Astrocyte of the cerebellum (primary cell): ENCODE measurements around the gene HSH2D.

Source experiments
- DNase-seq: peaks from one replicate; pipeline ENCODE4 v3.0.0-alpha.2; 2011; ENCODE audit warnings: low read depth
- H3K4me3 ChIP-seq: 2 replicates; pipeline ENCODE4 v1.5.1; 2011; ENCODE audit warnings: mild to moderate bottlenecking, low read depth, low read length, moderate library complexity
- in situ Hi-C: cut with HindIII; loops from 2 replicates; pipeline ENCODE4 v1.10.0; 2017; ENCODE audit warnings: low sequenced_read_pairs
- TF ChIP-seq, protein P1 (sequence below): IDR thresholded peaks from 2 replicates; pipeline ENCODE4 v1.5.1; 2012; ENCODE audit warnings: low read length, low read depth, moderate library complexity, mild to moderate bottlenecking; ENCODE audit errors: missing control alignments

Gene HSH2D

GRCh38 chr19:16155128-16155527, 11.6 kb downstream of the HSH2D start:
- no peak for DNase-seq
- in situ Hi-C loops: no loop called here
- TF ChIP-seq, protein P1, sequence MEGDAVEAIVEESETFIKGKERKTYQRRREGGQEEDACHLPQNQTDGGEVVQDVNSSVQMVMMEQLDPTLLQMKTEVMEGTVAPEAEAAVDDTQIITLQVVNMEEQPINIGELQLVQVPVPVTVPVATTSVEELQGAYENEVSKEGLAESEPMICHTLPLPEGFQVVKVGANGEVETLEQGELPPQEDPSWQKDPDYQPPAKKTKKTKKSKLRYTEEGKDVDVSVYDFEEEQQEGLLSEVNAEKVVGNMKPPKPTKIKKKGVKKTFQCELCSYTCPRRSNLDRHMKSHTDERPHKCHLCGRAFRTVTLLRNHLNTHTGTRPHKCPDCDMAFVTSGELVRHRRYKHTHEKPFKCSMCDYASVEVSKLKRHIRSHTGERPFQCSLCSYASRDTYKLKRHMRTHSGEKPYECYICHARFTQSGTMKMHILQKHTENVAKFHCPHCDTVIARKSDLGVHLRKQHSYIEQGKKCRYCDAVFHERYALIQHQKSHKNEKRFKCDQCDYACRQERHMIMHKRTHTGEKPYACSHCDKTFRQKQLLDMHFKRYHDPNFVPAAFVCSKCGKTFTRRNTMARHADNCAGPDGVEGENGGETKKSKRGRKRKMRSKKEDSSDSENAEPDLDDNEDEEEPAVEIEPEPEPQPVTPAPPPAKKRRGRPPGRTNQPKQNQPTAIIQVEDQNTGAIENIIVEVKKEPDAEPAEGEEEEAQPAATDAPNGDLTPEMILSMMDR: no peak
- H3K4me3 ChIP-seq: no peak overlapping the region

DNA sequence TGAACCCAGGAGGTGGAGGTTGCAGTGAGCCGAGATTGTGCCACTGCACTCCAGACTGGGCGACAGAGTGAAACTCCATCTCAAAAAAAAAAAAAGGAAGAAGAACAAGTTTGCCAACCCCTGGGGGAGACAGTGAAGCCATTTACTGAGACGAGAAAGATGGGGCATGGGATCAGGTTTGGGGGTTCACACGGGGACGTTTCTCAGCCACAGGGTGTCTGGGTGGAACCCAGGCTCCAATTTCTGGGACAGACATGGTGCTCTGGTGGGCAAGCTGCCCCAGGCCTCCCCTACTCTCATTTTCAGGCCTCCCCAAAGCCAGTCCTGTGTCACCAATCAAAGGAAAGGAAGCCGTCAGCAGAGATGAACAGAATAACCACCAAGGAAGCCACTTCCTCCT, 13.4 kb downstream of the HSH2D start:
- TF ChIP-seq, protein P1: no peak
- DNase-seq: no peak
- in situ Hi-C loops: no loop called here
- H3K4me3 ChIP-seq: no peak overlapping the region

GRCh38 chr19:16157601-16158000, 14.1 kb downstream of the HSH2D start:
- DNase-seq: no peak
- in situ Hi-C loops: no loop called here
- TF ChIP-seq, protein P1: no peak

GRCh38 chr19:16159655-16160054, 16.2 kb downstream of the HSH2D start:
- in situ Hi-C loops: no loop called here
- H3K4me3 ChIP-seq: no peak overlapping the region
- no peak for DNase-seq
- TF ChIP-seq, protein P1: no peak

More at GRCh38 chr19:16157601-16158000, 14.1 kb downstream of the HSH2D start:
- H3K4me3 ChIP-seq: no peak overlapping the region

DNA sequence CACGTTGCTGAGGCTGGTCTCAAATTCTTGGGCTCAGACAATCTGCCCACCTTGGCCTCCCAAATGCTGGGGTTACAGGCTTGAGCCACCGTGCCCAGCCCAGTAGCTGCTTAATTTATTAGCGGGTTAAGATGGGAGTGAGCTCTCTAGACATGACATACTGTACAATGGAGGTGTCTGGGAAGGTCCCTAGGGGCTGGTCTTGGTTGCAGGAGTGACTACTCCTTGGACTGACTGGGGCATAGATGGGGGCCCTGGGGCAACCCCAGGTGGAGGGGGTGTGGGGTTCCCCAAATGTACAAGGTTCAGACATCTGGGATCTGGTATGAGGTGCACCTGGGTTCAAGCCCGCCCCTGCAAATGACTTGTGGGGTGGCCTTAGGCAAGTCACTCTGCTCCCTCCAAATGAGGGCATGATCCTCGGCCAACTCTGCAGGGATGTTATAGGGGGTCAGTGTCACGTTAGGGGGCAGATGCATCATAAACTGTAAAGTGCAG, 17.0 kb downstream of the HSH2D start:
- in situ Hi-C loops: no loop called here
- no peak overlapping the region for H3K4me3 ChIP-seq
- TF ChIP-seq, protein P1: no peak
- no peak for DNase-seq

DNA sequence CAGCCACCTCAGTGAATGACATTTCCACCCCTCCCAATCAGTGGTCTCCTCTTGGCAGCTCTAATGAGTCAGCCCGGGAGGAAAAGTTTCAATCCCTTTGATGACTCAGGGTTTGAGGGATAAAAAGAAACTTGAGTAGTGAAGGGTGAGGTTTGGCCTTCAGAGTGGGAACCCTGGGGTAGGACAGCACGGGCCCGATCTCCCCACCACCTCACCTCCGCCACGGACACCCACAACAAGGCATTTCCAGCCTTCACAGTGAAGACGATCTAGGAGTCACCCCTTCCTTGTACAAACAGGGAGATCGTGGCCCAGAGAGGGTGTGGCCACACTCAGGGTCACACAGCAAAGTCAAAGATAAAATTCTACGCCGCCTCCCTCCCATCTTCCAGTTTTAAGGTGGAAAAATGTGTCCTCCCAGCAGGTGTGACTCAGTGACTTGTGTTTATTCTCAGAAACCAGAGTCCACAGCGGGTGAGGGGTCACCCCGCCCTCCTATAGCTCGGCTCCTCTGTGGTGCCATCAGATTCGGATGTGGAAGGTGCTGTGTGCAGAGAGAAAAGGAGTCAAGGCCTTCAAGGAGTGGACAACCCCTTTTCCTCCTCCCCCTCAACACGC, 17.6 kb downstream of the HSH2D start:
- DNase-seq: peak; percentile 52
- in situ Hi-C loops: no loop called here
- TF ChIP-seq, protein P1: no peak
- H3K4me3 ChIP-seq: no peak overlapping the region
